SK-N-SH (cell line): ENCODE measurements around the gene FGF18.

Experiments
- CTCF ChIP-seq: fragments of 200-600 bp; sonication (generic); IDR thresholded peaks from 2 replicates; pipeline ENCODE4 v1.6.1; 2017; ENCODE audit warnings: antibody characterized with exemption, mild to moderate bottlenecking, moderate library complexity
- REST ChIP-seq: IDR thresholded peaks from 2 replicates; pipeline ENCODE4 v1.6.1; 2012; ENCODE audit warnings: mild to moderate bottlenecking, low read depth, low read length, moderate library complexity
- SIN3A ChIP-seq: IDR thresholded peaks from 2 replicates; pipeline ENCODE4 v1.6.1; 2012; ENCODE audit warnings: low read depth, mild to moderate bottlenecking, low read length, moderate library complexity, borderline replicate concordance
- SMC3 ChIP-seq: IDR thresholded peaks from 2 replicates; pipeline ENCODE4 v1.6.1; 2012; ENCODE audit warnings: low read depth, low read length, improper control_type of control experiment
- TEAD4 ChIP-seq: IDR thresholded peaks from 2 replicates; pipeline ENCODE4 v1.4.0; 2012; ENCODE audit warnings: mild to moderate bottlenecking, borderline replicate concordance; ENCODE audit not compliant: insufficient read depth
- USF2 ChIP-seq: fragments of 150-350 bp; IDR thresholded peaks from 2 replicates; pipeline ENCODE4 v1.6.1; 2017; ENCODE audit warnings: antibody characterized with exemption, low read length, low read depth, borderline replicate concordance
- YY1 ChIP-seq: IDR thresholded peaks from 2 replicates; pipeline ENCODE4 v1.4.0; 2012; ENCODE audit warnings: low read depth, mild to moderate bottlenecking

- TF ChIP-seq YY1 (no peak), CTCF (no peak), SIN3A (no peak), TEAD4 (no peak), SMC3 (no peak), USF2 (no peak), REST (no peak)
Measured at GRCh38 chr5:171434874-171435273, 15.4 kb downstream of the FGF18 start.
